IMR-90 (cell line): Measurements from ENCODE around the gene KDM1B. TPM values are rescaled to one million over a fixed set of nuclear protein-coding genes. Genes with fewer than 3 reads are reported as not detected.

Source experiments
- ATAC-seq: fragments of 200-7000 bp; cut with Tn5 transposase; 2 replicates; pipeline ENCODE4 v1.9.1; 2020; ENCODE audit warnings: low read depth, mild to moderate bottlenecking, moderate library complexity
- BruUV-seq: library from RNA; stranded (reverse); fragments of 400-500 nt; replicated peaks from 2 replicates; lab custom pipeline; 2021; lab: Mats Ljungman, UMichigan
- CTCF ChIA-PET: fragments of 300-600 bp; formaldehyde crosslinking; extraction: SDS; loops from one replicate; lab custom pipeline; 2021; ENCODE audit warnings: antibody characterized with exemption; lab: Yijun Ruan, JAX
- POLR2A ChIA-PET: fragments of 300-600 bp; sonication (Branson Sonifier 250); formaldehyde crosslinking; loops from one replicate; lab custom pipeline; 2022; ENCODE audit warnings: antibody characterized with exemption; ENCODE audit not compliant: unreplicated experiment; lab: Charles Lee
- DNase-seq: peaks from one replicate; pipeline ENCODE4 v3.0.0; 2013
- H2AFZ ChIP-seq: replicated peaks from 2 replicates; pipeline ENCODE3; 2013; ENCODE audit warnings: low read length, mild to moderate bottlenecking; ENCODE audit not compliant: poor library complexity
- H2AK5ac ChIP-seq: 2 replicates; pipeline ENCODE4 v1.6.1; 2013; ENCODE audit warnings: low read depth, low read length, inconsistent platforms
- H2AK9ac ChIP-seq: replicated peaks from 2 replicates; pipeline ENCODE3; 2013; ENCODE audit warnings: mild to moderate bottlenecking, low read depth, low read length, moderate library complexity; ENCODE audit not compliant: poor library complexity
- H2BK120ac ChIP-seq: 2 replicates; pipeline ENCODE4 v1.6.1; 2013; ENCODE audit warnings: low read depth, low read length, inconsistent platforms
- H2BK15ac ChIP-seq: 3 replicates; pipeline ENCODE4 v1.6.1; 2013; ENCODE audit warnings: low read depth, low read length, inconsistent platforms
- H2BK20ac ChIP-seq: 2 replicates; pipeline ENCODE4 v1.6.1; 2013; ENCODE audit warnings: low read depth, mild to moderate bottlenecking, inconsistent platforms, low read length, moderate library complexity
- H2BK5ac ChIP-seq: 2 replicates; pipeline ENCODE4 v1.6.1; 2013; ENCODE audit warnings: mild to moderate bottlenecking, low read depth, low read length, inconsistent platforms; ENCODE audit not compliant: poor library complexity, severe bottlenecking
- H3K14ac ChIP-seq: replicated peaks from 2 replicates; pipeline ENCODE4 v1.6.1; 2013; ENCODE audit warnings: low read depth, low read length, inconsistent platforms
- H3K18ac ChIP-seq: 2 replicates; pipeline ENCODE4 v1.6.1; 2013; ENCODE audit warnings: low read depth, low read length, control low read depth
- H3K23ac ChIP-seq: 2 replicates; pipeline ENCODE4 v1.6.1; 2013; ENCODE audit warnings: low read depth, low read length, inconsistent platforms
- H3K27ac ChIP-seq: 2 replicates; pipeline ENCODE4 v1.5.1; 2013; ENCODE audit warnings: mild to moderate bottlenecking, control low read depth, low read length; ENCODE audit not compliant: insufficient read depth
- H3K27me3 ChIP-seq: 2 replicates; pipeline ENCODE4 v1.6.1; 2013; ENCODE audit warnings: low read length; ENCODE audit not compliant: control insufficient read depth, insufficient read depth
- H3K36me3 ChIP-seq: 2 replicates; pipeline ENCODE4 v1.6.1; 2013; ENCODE audit warnings: low read length, mixed read lengths; ENCODE audit not compliant: control insufficient read depth, insufficient read depth
- H3K4ac ChIP-seq: 2 replicates; pipeline ENCODE4 v1.6.1; 2013; ENCODE audit warnings: low read depth, low read length, inconsistent platforms
- H3K4me1 ChIP-seq: 2 replicates; pipeline ENCODE4 v1.6.1; 2013; ENCODE audit warnings: low read length, mixed read lengths; ENCODE audit not compliant: control insufficient read depth, insufficient read depth
- H3K4me2 ChIP-seq: 2 replicates; pipeline ENCODE4 v1.6.1; 2013; ENCODE audit warnings: low read depth, mild to moderate bottlenecking, control low read depth, low read length, moderate library complexity
- H3K4me3 ChIP-seq: 2 replicates; pipeline ENCODE4 v1.5.1; 2013; ENCODE audit warnings: low read depth, mild to moderate bottlenecking, control low read depth, low read length, moderate library complexity; ENCODE audit not compliant: insufficient read depth
- H3K56ac ChIP-seq: 2 replicates; pipeline ENCODE4 v1.6.1; 2013; ENCODE audit warnings: low read length, inconsistent platforms; ENCODE audit not compliant: insufficient read depth; ENCODE audit errors: extremely low read depth
- H3K79me1 ChIP-seq, 2 experiments: 2 replicates each; pipeline ENCODE4 v1.6.1; 2013; ENCODE audit warnings: low read length in 2 of 2, inconsistent platforms in 1 of 2, low read depth in 1 of 2
- H3K9ac ChIP-seq: 2 replicates; pipeline ENCODE4 v1.6.1; 2013; ENCODE audit warnings: low read depth, low read length, control low read depth
- H3K9me1 ChIP-seq: 2 replicates; pipeline ENCODE4 v1.6.1; 2013; ENCODE audit warnings: low read length, inconsistent platforms; ENCODE audit not compliant: insufficient read depth
- H3K9me3 ChIP-seq: 2 replicates; pipeline ENCODE4 v1.6.1; 2013; ENCODE audit warnings: low read length; ENCODE audit not compliant: control insufficient read depth, insufficient read depth
- H4K20me1 ChIP-seq: 2 replicates; pipeline ENCODE4 v1.6.1; 2013; ENCODE audit warnings: low read length, inconsistent platforms; ENCODE audit not compliant: insufficient read depth
- H4K5ac ChIP-seq: 2 replicates; pipeline ENCODE4 v1.6.1; 2013; ENCODE audit warnings: mild to moderate bottlenecking, low read depth, low read length, control low read depth
- H4K8ac ChIP-seq, 2 experiments: 2 replicates each; pipeline ENCODE4 v1.6.1; 2013; ENCODE audit warnings: low read depth in 2 of 2, low read length in 2 of 2, control low read depth in 1 of 2, inconsistent platforms in 1 of 2
- H4K91ac ChIP-seq: 2 replicates; pipeline ENCODE4 v1.6.1; 2013; ENCODE audit warnings: low read depth, low read length, inconsistent platforms; ENCODE audit not compliant: insufficient read depth
- CHD1 ChIP-seq: IDR thresholded peaks from 2 replicates; pipeline ENCODE4 v1.6.1; 2012; ENCODE audit warnings: low read depth, low read length, improper control_type of control experiment
- CTCF ChIP-seq: conservative IDR thresholded peaks from 2 replicates; pipeline ENCODE4 v1.5.1; 2012; ENCODE audit warnings: mild to moderate bottlenecking, low read depth, low read length, improper control_type of control experiment
- MXI1 ChIP-seq: IDR thresholded peaks from 2 replicates; pipeline ENCODE4 v1.6.1; 2012; ENCODE audit warnings: low read depth, mild to moderate bottlenecking, low read length, moderate library complexity, borderline replicate concordance
- NFE2L2 ChIP-seq: fragments of 150-350 bp; IDR thresholded peaks from 2 replicates; pipeline ENCODE4 v1.6.1; 2016; ENCODE audit warnings: low read depth, mild to moderate bottlenecking, low read length
- POLR2A ChIP-seq: IDR thresholded peaks from 2 replicates; pipeline ENCODE4 v1.6.1; 2012; ENCODE audit warnings: mild to moderate bottlenecking, low read depth, low read length
- RCOR1 ChIP-seq: IDR thresholded peaks from 2 replicates; pipeline ENCODE4 v1.6.1; 2012; ENCODE audit warnings: mild to moderate bottlenecking, low read length, improper control_type of control experiment; ENCODE audit not compliant: insufficient replicate concordance
- RFX5 ChIP-seq: IDR thresholded peaks from 2 replicates; pipeline ENCODE4 v1.8.0; 2012; ENCODE audit warnings: low read depth, mild to moderate bottlenecking, low read length, moderate library complexity
- SMC3 ChIP-seq: fragments of 150-350 bp; IDR thresholded peaks from 2 replicates; pipeline ENCODE4 v1.6.1; 2016; ENCODE audit warnings: low read depth, mild to moderate bottlenecking, antibody characterized with exemption, low read length, moderate library complexity
- WGBS, 2 experiments: methylation state at CpG; one replicate each; pipeline versions ENCODE4 v1.1.5 to v1.1.7; 2013; ENCODE audit warnings: missing lambda C conversion rate in 2 of 2; ENCODE audit not compliant: insufficient read length in 1 of 2; ENCODE audit errors: extremely low coverage in 2 of 2; 5-methylcytosine and 5-hydroxymethylcytosine counted together
- dilution Hi-C: fragments of 300-500 bp; cut with HindIII; formaldehyde crosslinking; loops from one replicate; pipeline ENCODE4 v1.14.3; 2018; ENCODE audit warnings: low sequenced_read_pairs; ENCODE audit not compliant: unreplicated experiment
- in situ Hi-C: fragments of 300-500 bp; cut with MboI; formaldehyde crosslinking; loops from 3 replicates; pipeline ENCODE4 v1.14.3; 2019; ENCODE audit warnings: low sequenced_read_pairs, inconsistent platforms, mixed read lengths
- intact Hi-C: fragments of 100-400 bp; cut with micrococcal nuclease; formaldehyde crosslinking; loops from 2 replicates; pipeline ENCODE4 v1.10.0; 2022
- polyA plus RNA-seq, 3 experiments: library from polyadenylated mRNA; depleted of rRNA; stranded (reverse); fragments of >200 nt; gene quantifications; 2 replicates each; pipeline ENCODE4 v1.2.3, GENCODE V29; 2012; ENCODE audit warnings: low replicate concordance in 1 of 3
- total RNA-seq: library from RNA; depleted of rRNA; stranded (reverse); fragments of >200 nt; gene quantifications from 2 replicates; pipeline ENCODE4 v1.2.3, GENCODE V29; 2012
- TF ChIP-seq, protein P1 (sequence below): fragments of 150-350 bp; IDR thresholded peaks from 2 replicates; pipeline ENCODE4 v1.6.1; 2016; ENCODE audit warnings: low read depth, mild to moderate bottlenecking, low read length, moderate library complexity, borderline replicate concordance

Gene KDM1B
- total and polyA plus RNA-seq, 2 of the 4 experiments (the other 2 are of a cell fraction) = 13.2 to 16.7 TPM

GRCh38 chr6:18132346-18132745 lies 22.9 kb upstream of the KDM1B start:
- H2AK5ac ChIP-seq = no peak overlapping the region
- DNase-seq (no peak), ATAC-seq (no peak)
- TF ChIP-seq NFE2L2 = no peak
- TF ChIP-seq, protein P1, sequence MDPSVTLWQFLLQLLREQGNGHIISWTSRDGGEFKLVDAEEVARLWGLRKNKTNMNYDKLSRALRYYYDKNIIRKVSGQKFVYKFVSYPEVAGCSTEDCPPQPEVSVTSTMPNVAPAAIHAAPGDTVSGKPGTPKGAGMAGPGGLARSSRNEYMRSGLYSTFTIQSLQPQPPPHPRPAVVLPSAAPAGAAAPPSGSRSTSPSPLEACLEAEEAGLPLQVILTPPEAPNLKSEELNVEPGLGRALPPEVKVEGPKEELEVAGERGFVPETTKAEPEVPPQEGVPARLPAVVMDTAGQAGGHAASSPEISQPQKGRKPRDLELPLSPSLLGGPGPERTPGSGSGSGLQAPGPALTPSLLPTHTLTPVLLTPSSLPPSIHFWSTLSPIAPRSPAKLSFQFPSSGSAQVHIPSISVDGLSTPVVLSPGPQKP = no peak
- TF ChIP-seq RFX5 = no peak
- TF ChIP-seq CHD1 = no peak
- TF ChIP-seq SMC3 = no peak
- no peak for TF ChIP-seq MXI1
- TF ChIP-seq POLR2A = no peak
- TF ChIP-seq CTCF = no peak
- no peak for TF ChIP-seq RCOR1
- no peaks in the 10 kb centered on the region for H4K20me1 ChIP-seq
- CTCF ChIA-PET = no interaction called here
- no peak overlapping the region for H3K4me2 ChIP-seq
- H3K56ac ChIP-seq = no peak overlapping the region
- H3K9me1 ChIP-seq = no peaks in the 10 kb centered on the region; the same call in 1 of the 2 replicates
- no peak overlapping the region for H3K14ac ChIP-seq
- no TSS peak for BruUV-seq
- no peak overlapping the region for H2AFZ ChIP-seq
- no peak overlapping the region for H4K91ac ChIP-seq
- in situ Hi-C loops = no loop called here
- no peak overlapping the region for H3K18ac ChIP-seq
- H3K9ac ChIP-seq = no peak overlapping the region
- no peak overlapping the region for H3K27ac ChIP-seq
- H2BK15ac ChIP-seq = no peak overlapping the region
- H3K36me3 ChIP-seq = peaks cover 6% of the 10 kb centered on the region; the same call in 1 of the 2 replicates
- no peak overlapping the region for H3K4me3 ChIP-seq
- H3K4ac ChIP-seq = no peak overlapping the region
- H4K8ac ChIP-seq = no peak overlapping the region
- WGBS, 2 experiments = no CpG with 5 or more reads among the region's 3 CpGs
- POLR2A ChIA-PET = no interaction called here
- intact Hi-C loops = no loop called here
- no peak overlapping the region for H2AK9ac ChIP-seq
- dilution Hi-C loops = no loop called here
- H2BK5ac ChIP-seq = no peak overlapping the region
- H4K5ac ChIP-seq = no peak overlapping the region
- no peaks in the 10 kb centered on the region for H3K4me1 ChIP-seq
- H3K9me3 ChIP-seq = no peaks in the 10 kb centered on the region
- no peaks in the 10 kb centered on the region for H3K27me3 ChIP-seq
- no peak overlapping the region for H2BK120ac ChIP-seq
- H3K79me1 ChIP-seq = no peaks in the 10 kb centered on the region
- no peak overlapping the region for H2BK20ac ChIP-seq
- no peak overlapping the region for H3K23ac ChIP-seq
